HG03558 (cell line): ENCODE results near the gene FAM83E.
A peak's percentile ranks its signal among the peaks of the same experiment; 100 is the strongest.

Experiments used
- ATAC-seq: cut with Tn5 transposase; IDR thresholded peaks from one replicate; pipeline ENCODE4 v1.9.1; 2021; ENCODE audit warnings: moderate number of reproducible peaks; ENCODE audit not compliant: unreplicated experiment; ENCODE audit errors: extremely low read depth

Gene FAM83E

DNA sequence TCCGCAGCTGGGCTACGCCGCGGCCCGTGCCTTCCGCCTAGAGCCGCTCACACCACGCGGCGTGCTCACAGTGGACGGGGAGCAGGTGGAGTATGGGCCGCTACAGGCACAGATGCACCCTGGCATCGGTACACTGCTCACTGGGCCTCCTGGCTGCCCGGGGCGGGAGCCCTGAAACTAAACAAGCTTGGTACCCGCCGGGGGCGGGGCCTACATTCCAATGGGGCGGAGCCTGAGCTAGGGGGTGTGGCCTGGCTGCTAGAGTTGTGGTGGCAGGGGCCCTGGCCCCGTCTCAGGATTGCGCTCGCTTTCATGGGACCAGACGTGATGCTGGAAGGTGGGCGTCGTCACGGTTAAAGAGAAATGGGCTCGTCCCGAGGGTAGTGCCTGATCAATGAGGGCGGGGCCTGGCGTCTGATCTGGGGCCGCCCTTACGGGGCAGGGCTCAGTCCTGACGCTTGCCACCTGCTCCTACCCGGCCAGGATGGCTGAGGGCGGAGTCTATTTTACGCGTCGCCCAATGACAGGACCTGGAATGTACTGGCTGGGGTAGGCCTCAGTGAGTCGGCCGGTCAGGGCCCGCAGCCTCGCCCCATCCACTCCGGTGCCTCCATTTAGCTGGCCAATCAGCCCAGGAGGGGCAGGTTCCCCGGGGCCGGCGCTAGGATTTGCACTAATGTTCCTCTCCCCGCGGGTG lies 14.9 kb upstream of the FAM83E start:
- no peak for ATAC-seq

DNA sequence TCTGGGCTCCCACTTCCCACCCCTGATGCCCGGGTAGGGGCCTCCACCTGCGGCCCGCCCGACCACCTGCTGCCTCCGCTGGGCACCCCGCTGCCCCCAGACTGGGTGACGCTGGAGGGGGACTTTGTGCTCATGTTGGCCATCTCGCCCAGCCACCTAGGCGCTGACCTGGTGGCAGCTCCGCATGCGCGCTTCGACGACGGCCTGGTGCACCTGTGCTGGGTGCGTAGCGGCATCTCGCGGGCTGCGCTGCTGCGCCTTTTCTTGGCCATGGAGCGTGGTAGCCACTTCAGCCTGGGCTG lies 14.4 kb upstream of the FAM83E start:
- ATAC-seq: no peak

DNA sequence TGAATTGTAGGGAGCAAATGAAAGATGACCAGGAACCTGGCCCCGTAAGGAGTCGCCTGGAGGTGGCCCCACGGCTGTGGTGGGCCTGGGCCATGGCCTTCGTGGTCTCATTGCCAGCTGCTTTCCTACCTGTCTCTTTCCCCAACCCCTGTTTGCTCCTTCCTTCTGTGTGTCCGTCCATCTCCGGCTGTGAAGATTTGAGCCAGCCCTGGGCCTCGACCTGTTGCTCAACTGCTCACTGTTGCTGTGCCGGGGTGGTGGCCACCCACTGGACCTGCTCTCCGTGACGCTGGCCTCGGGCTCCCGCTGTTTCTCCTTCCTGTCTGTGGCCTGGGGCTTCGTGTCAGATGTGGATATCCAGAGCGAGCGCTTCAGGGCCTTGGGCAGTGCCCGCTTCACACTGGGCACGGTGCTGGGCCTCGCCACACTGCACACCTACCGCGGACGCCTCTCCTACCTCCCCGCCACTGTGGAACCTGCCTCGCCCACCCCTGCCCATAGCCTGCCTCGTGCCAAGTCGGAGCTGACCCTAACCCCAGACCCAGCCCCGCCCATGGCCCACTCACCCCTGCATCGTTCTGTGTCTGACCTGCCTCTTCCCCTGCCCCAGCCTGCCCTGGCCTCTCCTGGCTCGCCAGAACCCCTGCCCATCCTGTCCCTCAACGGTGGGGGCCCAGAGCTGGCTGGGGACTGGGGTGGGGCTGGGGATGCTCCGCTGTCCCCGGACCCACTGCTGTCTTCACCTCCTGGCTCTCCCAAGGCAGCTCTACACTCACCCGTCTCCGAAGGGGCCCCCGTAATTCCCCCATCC lies 13.8 kb upstream of the FAM83E start:
- no peak for ATAC-seq

DNA sequence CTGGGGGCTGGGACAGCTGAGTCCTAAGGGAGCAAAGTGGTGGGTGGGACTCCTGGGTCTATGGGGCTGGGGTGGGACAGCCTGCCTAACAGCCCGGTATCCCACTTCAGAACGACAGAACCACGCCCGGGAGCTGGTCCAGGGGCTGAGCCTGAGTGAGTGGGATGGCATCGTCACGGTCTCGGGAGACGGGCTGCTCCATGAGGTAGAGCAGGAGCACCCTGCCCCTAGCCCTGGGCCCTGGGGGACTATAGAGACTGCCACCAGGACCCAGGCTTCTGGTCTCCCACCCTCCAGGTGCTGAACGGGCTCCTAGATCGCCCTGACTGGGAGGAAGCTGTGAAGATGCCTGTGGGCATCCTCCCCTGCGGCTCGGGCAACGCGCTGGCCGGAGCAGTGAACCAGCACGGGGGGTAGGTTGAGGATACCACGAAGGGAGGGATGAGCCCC lies 13.0 kb upstream of the FAM83E start:
- no peak for ATAC-seq

DNA sequence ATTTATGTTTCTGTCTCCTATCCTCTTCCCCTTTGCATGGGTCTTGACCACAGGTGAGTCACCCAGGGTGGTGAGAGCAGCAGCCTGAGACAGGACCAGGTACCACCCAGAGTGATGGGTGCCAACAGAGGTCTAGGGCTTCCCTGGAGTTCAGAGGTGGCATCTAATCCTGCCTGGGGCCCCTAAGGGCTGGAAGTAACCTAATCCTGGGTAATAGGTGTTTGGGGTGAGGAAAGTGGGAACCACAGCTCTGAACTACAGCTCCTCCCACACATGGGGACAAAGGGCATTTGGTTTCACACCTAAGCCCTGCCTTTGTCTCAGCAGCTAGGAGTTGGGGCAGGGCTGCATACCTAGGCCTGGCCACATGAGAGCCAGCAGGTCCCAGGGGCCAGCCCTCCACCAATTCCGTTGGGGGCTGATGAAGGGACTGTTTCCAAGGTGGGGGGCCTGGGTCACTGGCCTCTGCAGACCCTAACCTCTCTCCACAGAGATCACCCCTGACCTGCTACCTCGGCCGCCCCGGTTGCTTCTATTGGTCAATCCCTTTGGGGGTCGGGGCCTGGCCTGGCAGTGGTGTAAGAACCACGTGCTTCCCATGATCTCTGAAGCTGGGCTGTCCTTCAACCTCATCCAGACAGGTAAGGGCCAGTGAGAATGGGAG lies 12.5 kb upstream of the FAM83E start:
- no peak for ATAC-seq

DNA sequence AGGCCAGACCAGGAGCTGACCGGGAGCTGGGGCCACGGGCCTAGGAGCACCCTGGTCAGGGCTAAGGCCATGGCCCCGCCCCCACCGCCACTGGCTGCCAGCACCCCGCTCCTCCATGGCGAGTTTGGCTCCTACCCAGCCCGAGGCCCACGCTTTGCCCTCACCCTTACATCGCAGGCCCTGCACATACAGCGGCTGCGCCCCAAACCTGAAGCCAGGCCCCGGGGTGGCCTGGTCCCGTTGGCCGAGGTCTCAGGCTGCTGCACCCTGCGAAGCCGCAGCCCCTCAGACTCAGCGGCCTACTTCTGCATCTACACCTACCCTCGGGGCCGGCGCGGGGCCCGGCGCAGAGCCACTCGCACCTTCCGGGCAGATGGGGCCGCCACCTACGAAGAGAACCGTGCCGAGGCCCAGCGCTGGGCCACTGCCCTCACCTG lies 11.0 kb upstream of the FAM83E start:
- ATAC-seq: no peak

- no peak for ATAC-seq
Observed at GRCh38 chr19:48624791-48625723, 10.2 kb upstream of the FAM83E start.

DNA sequence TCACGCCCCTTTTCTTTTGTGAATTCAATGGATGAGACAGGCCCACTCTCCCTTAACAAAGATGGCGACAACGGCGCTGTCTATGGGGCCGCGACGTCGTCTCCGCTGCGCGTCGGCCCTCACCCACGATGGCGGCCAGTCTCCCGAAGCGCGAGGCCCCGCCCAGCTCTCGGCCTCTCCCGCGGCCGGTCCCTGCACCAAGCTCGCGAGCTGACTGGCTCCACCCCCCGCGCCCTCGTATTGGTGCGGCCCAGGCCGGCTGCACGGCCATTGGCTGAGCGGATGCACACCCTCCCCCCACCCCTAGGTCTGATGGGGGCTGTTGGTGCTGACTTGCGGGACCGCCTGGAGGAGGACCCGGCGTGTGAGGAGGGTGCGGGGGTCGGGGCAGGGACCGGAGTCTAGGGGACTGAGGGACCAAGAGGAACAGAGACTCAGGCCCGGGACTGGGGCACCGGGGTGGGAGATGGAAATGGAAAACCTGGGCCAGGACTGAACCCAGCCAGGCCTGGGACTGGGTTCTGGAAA lies 9.3 kb upstream of the FAM83E start:
- no peak for ATAC-seq

DNA sequence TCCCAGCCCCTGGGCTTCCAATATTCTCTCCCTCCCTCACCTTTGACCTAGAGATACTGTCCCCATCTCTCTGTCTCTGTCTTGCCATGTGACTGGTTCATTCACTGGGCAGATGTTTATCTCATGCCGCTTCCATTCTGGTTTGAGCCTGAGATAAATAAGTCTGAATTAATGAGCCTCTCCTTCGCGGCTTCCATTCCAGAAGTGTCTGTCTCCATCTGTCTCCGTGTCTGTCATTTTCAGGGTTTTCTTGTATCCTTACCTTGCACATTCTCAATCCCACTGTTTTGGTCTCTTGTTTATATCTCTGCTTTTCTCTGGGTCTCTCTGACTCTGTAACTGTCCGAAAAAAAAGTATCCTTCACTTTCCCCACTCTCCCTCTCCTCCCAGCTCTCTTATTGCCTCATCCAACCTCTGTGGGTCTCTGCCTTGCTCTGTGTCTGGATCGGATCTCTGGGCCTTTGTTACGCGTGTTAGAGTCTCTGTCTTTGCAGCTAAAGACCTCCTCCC lies 8.7 kb upstream of the FAM83E start:
- ATAC-seq: no peak

DNA sequence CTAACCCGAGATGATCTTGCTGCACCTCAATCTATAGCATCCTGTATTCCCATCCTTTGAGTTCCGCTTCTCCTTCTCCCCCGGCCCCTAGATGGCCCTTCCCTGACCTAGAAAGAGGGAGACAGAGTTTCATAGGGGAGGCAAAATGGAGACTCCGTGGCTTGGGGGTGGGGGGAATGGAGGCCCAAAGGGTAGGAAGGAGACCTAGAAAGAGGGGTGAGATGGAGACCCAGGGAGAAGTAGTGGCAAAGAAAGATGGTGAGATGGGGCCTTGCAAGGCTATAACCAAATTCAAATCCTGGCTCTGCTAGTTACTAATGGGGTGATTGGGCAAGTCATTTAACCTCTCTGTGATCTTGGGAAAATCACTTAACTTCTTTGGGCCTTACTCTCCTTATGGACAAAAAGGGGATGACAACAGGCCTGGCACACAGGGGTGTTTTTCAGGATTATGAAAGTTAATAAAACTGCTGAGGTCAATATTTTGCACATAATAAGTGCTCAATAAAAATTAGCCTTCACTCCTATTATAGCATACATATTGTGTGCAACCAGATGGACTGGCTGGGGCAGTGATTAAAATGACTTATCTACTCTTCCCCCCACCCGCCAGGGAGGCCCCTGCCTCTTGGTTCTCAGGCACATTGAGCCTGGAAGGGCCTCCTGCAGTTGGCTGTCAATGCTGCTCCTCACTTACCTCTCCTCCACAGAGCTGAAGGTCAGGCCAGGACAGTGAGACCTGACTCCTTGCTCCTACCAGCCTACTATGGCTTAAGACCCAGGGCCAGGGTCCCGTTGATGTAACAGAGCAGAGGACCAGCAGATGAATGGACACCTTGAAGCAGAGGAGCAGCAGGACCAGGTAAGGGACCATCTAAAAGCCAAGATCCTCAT lies 5.1 kb upstream of the FAM83E start:
- no peak for ATAC-seq

GRCh38 chr19:48618916-48619691 lies 4.2 kb upstream of the FAM83E start, which contains the start of the genes RPL18 and SPHK2:
RPL18 (minus strand) TSS chr19:48619178; CDS start chr19:48619143, 35 bp downstream.
SPHK2 (plus strand) TSS chr19:48619506; CDS start chr19:48620515, 1,009 bp downstream.
- ATAC-seq: peak; percentile 69

DNA sequence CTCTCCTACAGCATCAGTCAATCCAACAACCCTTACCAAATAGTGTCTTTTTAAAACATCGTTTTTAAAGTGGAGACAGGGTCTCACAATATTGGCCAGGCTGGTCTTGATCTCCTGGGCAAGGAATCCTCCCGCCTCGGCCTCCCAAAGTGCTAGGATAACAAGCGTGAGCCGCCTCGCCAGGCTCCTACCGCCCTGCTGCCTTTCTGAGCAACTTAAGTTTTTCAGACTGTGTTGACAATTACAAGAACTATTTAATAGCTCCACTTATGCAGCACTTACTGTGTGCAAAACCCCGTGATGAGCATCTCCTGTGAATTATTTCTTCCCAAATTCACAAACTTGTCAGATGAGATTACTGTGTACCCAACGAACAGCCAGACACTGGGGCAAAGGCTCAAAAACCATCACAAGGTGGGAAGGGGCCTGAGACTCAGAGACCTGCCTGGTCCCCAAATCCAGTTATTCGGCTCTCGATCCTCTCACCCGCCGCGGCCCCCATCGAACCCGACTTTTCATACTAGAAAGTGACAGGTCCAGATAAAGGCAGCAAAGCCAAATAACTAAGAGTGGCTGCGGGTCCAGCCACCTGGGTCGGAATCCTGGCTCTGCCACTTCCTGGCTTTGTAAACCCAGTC lies 3.5 kb upstream of the FAM83E start:
- no peak for ATAC-seq

DNA sequence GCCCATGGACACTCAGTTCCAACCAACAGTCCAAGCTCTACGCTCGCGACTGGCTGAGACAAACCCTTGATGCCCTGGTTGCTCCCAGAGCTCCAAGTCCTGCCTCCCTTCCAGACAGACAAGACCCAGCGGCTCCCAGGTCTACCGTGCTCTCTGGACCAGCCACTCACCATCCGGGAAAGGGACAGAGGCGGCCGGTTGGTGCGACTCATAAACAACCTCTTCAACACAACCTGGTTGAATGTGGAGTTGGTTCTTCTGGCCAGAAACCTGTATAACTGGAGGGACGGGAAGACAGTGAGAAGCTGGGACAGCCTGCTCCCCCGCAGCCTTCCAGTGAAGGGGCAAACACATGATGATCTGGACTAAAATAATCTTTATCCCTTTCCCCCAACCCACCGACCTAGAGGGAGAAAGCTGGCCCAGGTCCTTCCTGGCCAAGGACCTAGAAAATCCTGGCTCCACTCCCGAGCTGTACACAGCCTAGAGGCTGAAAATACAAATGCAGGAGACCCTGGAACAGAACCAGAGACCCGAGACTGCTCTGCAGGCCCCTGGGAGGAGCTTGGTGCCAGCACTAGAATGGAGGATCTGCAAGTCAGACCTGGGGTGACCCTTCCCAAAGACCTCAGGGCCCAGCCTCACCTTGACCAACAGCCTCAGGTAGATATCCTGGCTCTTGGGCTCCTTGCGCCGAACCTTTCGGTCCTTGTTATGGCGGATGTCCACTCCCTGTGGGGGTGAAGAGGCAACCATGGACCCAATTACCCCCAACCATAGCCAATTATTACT lies 2.5 kb upstream of the FAM83E start:
- no peak for ATAC-seq

DNA sequence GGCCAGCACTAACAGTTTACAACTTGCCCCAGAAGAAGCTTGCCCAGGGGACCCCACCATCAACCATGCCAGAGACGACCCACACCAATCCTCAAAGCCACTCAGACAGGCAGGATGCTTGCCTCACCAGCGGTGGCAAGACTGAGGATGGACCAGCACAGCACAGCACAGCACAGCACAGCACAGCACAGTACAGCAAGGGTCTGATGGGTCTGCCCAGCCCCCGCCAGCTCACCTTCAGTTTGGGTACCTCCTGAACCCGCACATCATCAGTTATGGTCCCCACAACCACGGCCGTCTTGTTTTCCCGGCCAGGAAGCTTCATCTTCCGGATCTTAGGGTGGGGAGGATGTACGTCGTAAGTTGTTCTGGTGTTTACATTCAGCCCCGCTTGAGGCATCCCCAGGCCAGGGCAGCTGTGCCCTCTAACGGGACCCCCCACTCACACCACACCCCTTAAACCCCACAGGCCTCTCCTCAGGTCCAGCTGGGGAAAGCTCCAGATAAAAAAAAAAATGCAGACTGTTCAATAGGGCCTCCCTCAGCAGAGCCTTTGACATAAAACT lies 1.7 kb upstream of the FAM83E start:
- no peak for ATAC-seq

- ATAC-seq: no peak
Observed at GRCh38 chr19:48616041-48616436, 1.2 kb upstream of the FAM83E start.
